Neuron (in vitro differentiated cells): ENCODE measurements around the gene ABCB6.

Experiments used
- H2AFZ ChIP-seq: one replicate; pipeline ENCODE4 v1.6.1; 2013; ENCODE audit warnings: low read depth, mild to moderate bottlenecking, inconsistent platforms, low read length, moderate library complexity
- H3K27me3 ChIP-seq: one replicate; pipeline ENCODE4 v1.6.1; 2013; ENCODE audit warnings: low read length; ENCODE audit not compliant: insufficient read depth
- H3K36me3 ChIP-seq: one replicate; pipeline ENCODE4 v1.6.1; 2013; ENCODE audit warnings: low read length; ENCODE audit not compliant: insufficient read depth
- H3K4me1 ChIP-seq: one replicate; pipeline ENCODE4 v1.6.1; 2013; ENCODE audit warnings: low read length; ENCODE audit not compliant: insufficient read depth
- H3K4me3 ChIP-seq: 2 replicates; pipeline ENCODE4 v1.5.1; 2013; ENCODE audit warnings: mild to moderate bottlenecking, low read length, moderate library complexity
- H3K9me3 ChIP-seq: one replicate; pipeline ENCODE4 v1.6.1; 2013; ENCODE audit warnings: low read length

The ABCB6 gene

DNA sequence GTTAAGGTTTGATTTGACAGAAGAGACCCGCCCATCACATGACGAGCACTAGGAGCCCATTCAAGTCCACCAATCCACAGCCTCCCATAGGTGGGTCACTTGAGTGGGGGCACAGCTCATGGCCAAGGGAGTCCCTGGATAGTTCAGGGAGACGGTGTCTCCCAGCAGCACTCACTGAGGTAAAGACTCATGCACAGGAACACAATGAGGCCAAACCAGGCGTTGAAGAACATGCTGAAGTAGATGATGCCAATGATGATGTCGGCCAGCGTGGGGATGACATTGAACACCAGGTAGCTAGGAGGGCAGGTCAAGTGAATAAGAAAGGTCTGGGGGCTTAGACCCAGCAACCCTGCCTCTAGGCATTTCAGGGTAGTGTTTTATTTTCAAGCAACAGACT, 4.0 kb downstream of the ABCB6 start:
- no peak overlapping the region for H2AFZ ChIP-seq
- H3K27me3 ChIP-seq, result no peaks in the 10 kb centered on the region
- H3K4me1 ChIP-seq, result peaks cover 19% of the 10 kb centered on the region
- H3K36me3 ChIP-seq, result peaks cover 35% of the 10 kb centered on the region
- H3K4me3 ChIP-seq, result no peak overlapping the region
- no peaks in the 10 kb centered on the region for H3K9me3 ChIP-seq

DNA sequence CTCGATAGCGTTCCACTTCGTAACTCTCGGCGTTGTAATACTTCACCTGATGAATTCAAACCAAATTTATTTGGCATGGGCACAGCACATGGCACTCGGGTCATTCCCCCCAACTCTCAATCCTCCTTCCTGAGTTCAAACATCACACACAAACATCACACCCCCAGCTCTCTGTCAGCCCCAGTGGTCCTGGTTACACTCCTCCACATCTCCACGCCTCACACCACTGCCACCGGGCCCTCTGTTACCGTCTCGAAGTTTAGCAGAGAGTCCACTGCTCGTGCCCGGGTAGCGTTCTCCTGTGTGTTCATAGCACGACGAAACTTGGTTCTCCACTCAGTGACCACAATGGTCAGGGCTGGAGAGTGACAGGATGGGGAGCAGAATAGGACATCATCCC, 4.6 kb downstream of the ABCB6 start:
- Histone ChIP-seq H3K9me3 (no peaks in the 10 kb centered on the region), H3K4me1 (peaks cover 14% of the 10 kb centered on the region), H3K36me3 (peaks cover 40% of the 10 kb centered on the region), H3K27me3 (no peaks in the 10 kb centered on the region), H2AFZ (no peak overlapping the region), H3K4me3 (no peak overlapping the region)

DNA sequence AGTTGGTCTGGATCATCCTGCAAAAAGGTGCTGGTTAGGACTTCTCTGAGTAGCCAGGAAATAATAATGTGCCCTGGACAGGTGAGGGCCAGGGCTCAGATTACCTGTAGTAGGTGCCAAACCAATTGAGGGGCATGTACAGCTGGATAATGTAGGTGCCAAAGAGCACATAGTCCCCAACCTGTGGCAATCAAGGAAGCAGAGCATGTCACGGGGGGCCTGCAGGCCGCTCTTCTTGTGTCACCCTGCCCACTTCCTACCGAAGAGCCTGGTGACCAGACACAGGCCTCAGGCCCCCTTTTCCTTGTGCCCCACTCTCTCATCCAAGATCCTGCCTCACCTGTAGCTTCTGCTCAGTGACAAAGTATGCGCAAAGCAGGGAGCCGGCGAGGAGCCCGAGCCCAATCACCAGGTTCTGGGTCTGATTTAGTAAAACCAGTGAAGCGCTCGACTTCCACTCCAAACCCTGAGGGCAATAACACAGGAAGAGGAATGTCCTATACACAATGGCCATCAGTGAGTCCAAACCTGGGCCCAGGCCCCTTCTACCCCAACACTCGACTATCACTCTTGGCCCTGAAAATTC, 5.2 kb downstream of the ABCB6 start:
- Histone ChIP-seq H2AFZ (no peak overlapping the region), H3K36me3 (peaks cover 46% of the 10 kb centered on the region), H3K27me3 (no peaks in the 10 kb centered on the region), H3K4me1 (peaks cover 12% of the 10 kb centered on the region), H3K9me3 (no peaks in the 10 kb centered on the region), H3K4me3 (no peak overlapping the region)

DNA sequence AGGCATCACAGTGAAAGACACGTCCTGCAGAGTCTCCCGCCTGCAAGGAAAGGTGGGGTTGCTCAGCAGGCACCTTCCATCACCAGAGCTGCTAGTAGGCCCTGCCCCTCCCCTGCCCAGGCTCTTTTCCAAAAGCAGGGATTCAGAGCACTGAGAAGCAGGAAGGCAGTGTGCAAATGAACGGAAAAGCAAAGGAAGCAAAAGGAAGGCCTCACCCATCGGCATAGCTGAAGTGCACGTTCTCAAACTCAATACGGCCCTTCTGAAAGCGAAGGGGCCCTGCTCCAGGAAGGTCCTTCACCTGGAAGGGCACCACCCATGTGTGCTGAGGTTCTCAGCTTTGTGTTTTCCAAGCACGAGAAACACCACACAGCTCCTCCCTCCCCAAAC, 5.7 kb downstream of the ABCB6 start:
- Histone ChIP-seq H3K36me3 (peaks cover 48% of the 10 kb centered on the region), H3K27me3 (no peaks in the 10 kb centered on the region)

DNA sequence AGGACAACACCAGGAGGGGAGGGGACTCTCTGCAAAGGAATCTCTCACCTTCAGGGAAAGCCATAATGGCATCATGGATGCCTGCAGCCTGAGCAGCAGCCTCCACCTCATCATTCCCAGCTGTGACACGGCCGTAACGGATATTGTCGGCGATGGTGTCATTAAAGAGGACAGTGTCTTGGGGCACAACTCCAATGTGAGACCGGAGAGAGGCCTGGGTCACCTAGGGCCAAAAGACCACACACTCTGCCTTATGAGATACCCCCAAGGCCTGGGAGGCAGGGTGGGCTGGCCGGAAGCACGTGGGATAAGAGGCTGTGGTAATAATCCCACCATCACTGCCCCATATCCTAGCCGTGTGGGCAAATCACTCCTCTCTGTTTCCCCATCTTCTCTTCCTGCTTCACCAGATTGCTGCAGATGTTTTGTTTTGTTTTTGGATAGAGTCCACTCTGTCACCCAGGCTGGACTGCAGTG, 7.8 kb downstream of the ABCB6 start:
- H3K4me3 ChIP-seq, result no peak overlapping the region
- H3K36me3 ChIP-seq, result peaks cover 48% of the 10 kb centered on the region
- H2AFZ ChIP-seq, result no peak overlapping the region
- peaks cover 8% of the 10 kb centered on the region for H3K4me1 ChIP-seq
- no peaks in the 10 kb centered on the region for H3K9me3 ChIP-seq
- H3K27me3 ChIP-seq, result no peaks in the 10 kb centered on the region

More for the DNA sequence above, 5.7 kb downstream of the ABCB6 start:
- no peak overlapping the region for H3K4me3 ChIP-seq
- H3K9me3 ChIP-seq, result no peaks in the 10 kb centered on the region
- H3K4me1 ChIP-seq, result peaks cover 9% of the 10 kb centered on the region
- no peak overlapping the region for H2AFZ ChIP-seq

DNA sequence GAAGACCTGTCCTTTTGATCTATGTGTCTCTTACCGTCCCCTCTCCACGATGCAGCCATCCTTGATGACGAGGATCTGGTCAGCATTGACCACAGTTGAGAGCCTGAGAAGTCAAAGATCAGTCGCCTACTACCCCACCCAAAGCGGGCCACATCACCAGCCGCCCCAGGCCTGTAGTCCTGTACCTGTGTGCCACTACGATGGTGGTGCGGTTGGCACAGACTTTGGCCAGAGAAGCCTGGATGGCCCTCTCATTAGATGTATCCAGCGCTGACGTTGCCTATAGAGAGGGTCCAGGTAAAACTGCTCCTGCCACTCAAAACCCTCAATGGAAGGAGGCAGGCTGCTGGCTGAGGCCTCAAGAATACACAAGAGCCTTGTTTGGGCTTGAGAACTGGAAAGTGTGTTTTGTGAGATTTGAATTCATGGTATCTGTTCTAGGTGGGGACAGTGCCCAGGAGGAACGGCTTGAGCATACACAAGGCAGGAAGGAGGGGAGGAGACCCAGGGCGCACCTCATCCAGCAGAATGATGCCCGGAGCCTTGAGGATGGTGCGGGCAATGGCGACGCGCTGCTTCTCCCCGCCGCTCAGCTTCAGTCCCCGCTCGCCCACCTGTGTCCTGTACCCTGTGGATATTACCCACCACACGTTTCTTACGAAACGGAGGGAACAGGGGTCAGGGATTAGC, 8.4 kb downstream of the ABCB6 start:
- Histone ChIP-seq H3K27me3 (no peaks in the 10 kb centered on the region), H3K36me3 (peaks cover 48% of the 10 kb centered on the region), H2AFZ (no peak overlapping the region), H3K9me3 (no peaks in the 10 kb centered on the region), H3K4me1 (peaks cover 8% of the 10 kb centered on the region), H3K4me3 (no peak overlapping the region)

DNA sequence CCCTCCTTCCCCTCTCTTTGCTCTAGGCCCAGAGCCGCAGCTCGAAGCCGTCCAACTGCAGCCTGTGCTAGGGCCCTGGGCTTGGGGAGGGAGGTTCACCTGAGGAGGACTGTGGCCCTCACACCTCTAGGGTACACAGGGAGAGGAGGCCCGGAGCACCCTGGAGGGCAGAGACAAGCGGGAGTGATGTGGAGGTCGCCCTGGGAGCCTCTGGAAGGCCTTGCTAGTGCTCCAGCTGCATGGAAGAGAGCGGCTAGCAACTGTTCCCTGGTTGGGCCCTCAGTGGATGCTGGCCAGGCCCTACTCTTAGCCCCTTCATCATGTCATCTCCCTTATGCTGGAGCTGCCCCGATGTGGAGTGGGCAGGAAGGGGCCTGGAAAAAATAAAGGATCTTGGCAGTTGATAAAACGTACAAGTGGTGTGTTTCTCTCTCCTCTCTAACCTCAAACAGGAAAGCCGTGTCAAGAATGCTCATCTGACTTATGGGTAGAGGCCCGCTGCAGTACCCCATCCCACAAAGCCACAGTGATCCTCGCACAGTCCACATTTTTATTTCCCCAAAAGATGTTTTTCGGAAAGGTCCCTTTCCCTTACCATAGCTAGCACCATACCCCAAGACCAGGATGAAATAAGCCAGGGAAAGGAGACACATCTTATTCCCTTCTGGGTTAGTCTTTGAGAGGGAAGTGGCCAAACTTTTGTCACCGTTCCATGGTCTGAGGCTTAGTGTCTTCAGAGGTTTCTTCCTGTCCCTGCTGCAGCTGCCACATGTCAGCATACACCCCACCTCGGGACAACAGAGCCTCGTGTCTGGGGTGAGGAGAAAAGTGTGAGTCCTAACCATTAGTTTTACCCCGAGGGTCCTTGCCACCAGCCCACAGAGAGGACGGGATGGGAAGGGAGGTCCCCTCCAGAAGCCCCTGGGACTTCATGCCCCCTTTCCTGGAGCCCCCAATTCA, 9.2 kb downstream of the ABCB6 start:
- H3K4me1 ChIP-seq, result peaks cover 8% of the 10 kb centered on the region
- H3K27me3 ChIP-seq, result no peaks in the 10 kb centered on the region
- H3K4me3 ChIP-seq, result no peak overlapping the region
- H2AFZ ChIP-seq, result no peak overlapping the region
- H3K36me3 ChIP-seq, result peaks cover 40% of the 10 kb centered on the region
- no peaks in the 10 kb centered on the region for H3K9me3 ChIP-seq

DNA sequence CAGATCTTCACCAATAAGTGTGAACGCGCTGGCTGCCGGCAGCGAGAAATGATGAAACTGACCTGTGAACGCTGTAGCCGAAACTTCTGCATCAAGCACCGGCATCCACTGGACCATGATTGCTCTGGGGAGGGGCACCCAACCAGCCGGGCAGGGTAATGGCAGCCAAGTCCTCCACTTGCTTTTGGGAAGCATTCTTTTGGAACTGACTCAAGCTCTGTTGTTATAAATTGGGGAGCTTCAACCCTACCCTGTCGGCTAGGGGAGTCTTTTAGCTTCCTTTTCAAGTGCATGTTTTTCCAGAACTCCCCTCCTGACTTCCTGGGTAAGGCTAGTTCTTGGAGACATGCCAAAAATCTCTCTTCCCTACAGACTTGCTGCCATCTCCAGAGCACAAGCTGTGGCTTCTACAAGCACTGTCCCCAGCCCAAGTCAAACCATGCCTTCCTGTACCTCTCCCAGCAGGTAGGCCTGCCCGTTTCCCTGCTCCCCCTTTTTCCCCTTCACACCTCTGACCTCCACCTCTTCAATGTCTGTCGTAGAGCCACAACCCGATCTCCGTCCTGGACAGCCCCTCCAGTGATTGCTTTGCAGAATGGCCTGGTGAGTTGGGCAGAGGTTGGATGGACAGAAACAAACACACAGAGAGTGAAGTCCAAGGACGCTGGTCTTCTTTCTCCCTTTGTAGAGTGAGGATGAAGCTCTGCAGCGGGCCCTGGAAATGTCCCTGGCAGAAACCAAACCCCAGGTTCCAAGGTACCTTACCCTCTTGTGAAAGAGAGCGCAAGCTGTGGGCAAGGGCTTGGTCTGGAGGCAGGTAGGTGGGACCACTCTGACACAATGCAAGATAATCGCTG, 10.6 kb downstream of the ABCB6 start:
- H3K4me3 ChIP-seq, result no peak overlapping the region
- H3K9me3 ChIP-seq, result no peaks in the 10 kb centered on the region
- H3K27me3 ChIP-seq, result no peaks in the 10 kb centered on the region

DNA sequence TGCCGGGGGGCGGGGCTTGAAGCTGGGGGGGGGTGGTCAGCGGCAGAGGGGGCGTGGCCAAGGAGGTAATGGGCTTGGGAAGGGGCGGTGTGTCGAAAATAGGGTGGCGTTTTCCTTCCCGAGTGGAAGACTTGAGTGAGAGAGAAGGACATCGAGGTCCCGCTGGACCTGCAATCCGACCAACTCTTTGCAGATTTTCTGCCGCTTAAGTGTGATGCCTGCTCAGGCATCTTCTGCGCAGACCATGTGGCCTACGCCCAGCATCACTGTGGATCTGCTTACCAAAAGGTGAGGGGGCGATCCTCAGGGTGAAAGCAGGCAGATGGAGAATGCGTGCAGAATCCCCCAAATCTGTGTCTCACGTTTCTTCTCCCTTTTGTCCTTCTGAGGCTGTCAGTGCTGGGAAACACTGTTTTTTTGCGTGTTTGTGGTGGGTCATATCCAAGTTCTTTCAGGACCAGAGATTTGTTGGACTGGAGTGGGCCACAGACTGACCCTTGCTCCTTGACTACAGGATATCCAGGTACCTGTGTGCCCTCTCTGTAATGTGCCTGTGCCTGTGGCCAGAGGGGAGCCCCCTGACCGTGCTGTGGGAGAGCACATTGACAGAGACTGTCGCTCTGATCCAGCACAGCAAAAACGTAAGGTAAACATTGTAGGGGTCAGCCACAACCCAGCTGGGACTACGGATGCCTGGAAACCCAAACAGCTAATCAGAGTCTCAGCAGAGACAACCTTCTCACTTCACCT, 11.4 kb downstream of the ABCB6 start:
- no peak overlapping the region for H2AFZ ChIP-seq
- no peaks in the 10 kb centered on the region for H3K9me3 ChIP-seq
- H3K4me1 ChIP-seq, result peaks cover 8% of the 10 kb centered on the region
- no peaks in the 10 kb centered on the region for H3K27me3 ChIP-seq
- H3K36me3 ChIP-seq, result peaks cover 21% of the 10 kb centered on the region
- peak overlapping the region; percentile 56 for H3K4me3 ChIP-seq

More for the DNA sequence above, 10.6 kb downstream of the ABCB6 start:
- peaks cover 26% of the 10 kb centered on the region for H3K36me3 ChIP-seq
- H3K4me1 ChIP-seq, result peaks cover 8% of the 10 kb centered on the region
- no peak overlapping the region for H2AFZ ChIP-seq

DNA sequence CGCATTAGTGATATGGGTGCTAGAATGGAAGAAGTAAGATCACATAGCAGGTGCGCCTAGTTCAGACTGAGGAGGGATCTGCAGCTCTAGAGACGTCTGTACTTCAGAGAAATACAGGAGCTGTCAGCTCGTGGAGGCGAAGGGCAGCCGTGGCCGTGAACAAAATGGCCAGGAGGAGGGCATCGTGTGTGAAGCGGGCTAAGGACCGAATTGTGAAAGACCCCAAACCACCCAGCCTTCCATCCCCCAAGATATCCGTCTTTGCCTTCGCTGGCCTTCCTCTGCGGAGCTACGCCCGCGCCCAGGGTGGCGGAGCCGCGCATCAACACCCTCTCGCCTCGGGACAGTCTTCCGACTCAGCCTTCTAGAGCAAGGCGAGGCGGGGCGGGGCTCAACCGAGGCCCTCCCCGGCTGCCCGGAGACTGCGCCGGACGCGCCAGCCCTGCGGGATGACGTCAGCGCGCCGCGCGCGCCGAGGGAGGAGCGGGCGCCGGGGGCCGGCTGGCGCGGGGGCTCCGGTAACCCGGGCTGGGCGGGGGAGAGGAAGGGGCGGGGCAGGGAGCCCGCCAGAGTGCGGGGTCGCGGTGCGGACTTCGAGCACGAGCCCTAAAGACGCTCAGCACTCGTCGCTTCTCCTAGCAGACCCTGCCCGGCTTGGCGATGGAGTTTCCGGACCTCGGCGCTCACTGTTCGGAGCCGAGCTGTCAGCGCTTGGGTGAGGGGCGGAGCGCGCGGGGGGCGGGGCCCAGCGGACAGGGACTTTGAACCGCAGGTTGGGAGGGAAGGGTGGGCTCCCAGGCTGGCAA, 12.2 kb downstream of the ABCB6 start, which contains the start of gene ZFAND2B:
Gene ZFAND2B (plus strand): TSS at position 455 of the 806 bp plus-strand sequence. CDS start 206 bp downstream, at position 661.
- Histone ChIP-seq H2AFZ (peak within 1 kb of the TSS; percentile 42), H3K4me1 (peaks cover 8% of the 10 kb centered on the region), H3K4me3 (peak within 1 kb of the TSS; percentile 56), H3K9me3 (no peaks in the 10 kb centered on the region), H3K27me3 (no peaks in the 10 kb centered on the region), H3K36me3 (peaks cover 19% of the 10 kb centered on the region)

DNA sequence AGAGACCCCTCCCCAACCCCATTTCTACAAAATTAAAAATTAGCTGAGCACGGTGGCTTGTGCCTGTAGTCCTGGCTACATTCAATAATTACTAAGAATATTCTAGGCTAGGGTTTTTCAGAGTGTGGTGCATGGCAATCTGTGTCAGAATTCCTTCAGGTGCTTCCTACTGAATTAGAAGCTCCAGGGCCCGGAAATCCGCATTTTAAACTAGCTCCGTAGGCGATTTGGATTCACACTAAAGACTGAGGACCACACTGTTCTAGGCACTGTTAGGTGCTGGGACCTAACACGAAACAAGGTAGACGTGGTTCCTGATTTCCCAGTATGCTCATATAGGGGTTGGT, 12.8 kb downstream of the ABCB6 start:
- Histone ChIP-seq H3K27me3 (no peaks in the 10 kb centered on the region), H3K36me3 (peaks cover 16% of the 10 kb centered on the region), H3K4me3 (peak overlapping the region; percentile 56), H3K4me1 (peaks cover 8% of the 10 kb centered on the region), H2AFZ (peak overlapping the region; percentile 42), H3K9me3 (no peaks in the 10 kb centered on the region)
